Measurements from ENCODE around the gene DNAJC22.

Gene DNAJC22

GRCh38 chr12:49345051-49345824 is 1.4 kb upstream of the DNAJC22 start:
- Histone ChIP-seq H3K9me3 (ENCODE audit: severe bottlenecking) (no peaks in the 10 kb centered on the region), H3K36me3 (ENCODE audit: low read depth) (no peaks in the 10 kb centered on the region), H3K4me1 (ENCODE audit: insufficient read depth, poor library complexity, severe bottlenecking) (peaks cover 13% of the 10 kb centered on the region), H3K27ac (ENCODE audit: poor library complexity, severe bottlenecking) (no peak overlapping the region), H3K27me3 (ENCODE audit: insufficient read depth, poor library complexity, severe bottlenecking) (peaks cover 55% of the 10 kb centered on the region), H3K4me3 (ENCODE audit: severe bottlenecking) (peak overlapping the region; percentile 12)
- DNase-seq (ENCODE audit: low spot score) (peak; percentile 52), ATAC-seq (ENCODE audit: low read depth) (peak; percentile 16)
- no peak for TF ChIP-seq CTCF (IDR thresholded peaks at IDR 0.05; ENCODE audit: poor library complexity, severe bottlenecking)

GRCh38 chr12:49345825-49346658 is 646 bp upstream of the DNAJC22 start:
- no peaks in the 10 kb centered on the region for H3K9me3 ChIP-seq (ENCODE audit: severe bottlenecking)
- ATAC-seq (ENCODE audit: low read depth), result no peak; the same call in 2 of the 3 replicates
- no peak for TF ChIP-seq CTCF (IDR thresholded peaks at IDR 0.05; ENCODE audit: poor library complexity, severe bottlenecking)
- no peak overlapping the region for H3K27ac ChIP-seq (ENCODE audit: poor library complexity, severe bottlenecking)
- no peaks in the 10 kb centered on the region for H3K36me3 ChIP-seq (ENCODE audit: low read depth)
- peaks cover 13% of the 10 kb centered on the region for H3K4me1 ChIP-seq (ENCODE audit: insufficient read depth, poor library complexity, severe bottlenecking)
- H3K4me3 ChIP-seq (ENCODE audit: severe bottlenecking), result peak overlapping the region; percentile 12
- no peak for DNase-seq (ENCODE audit: low spot score)
- peaks cover 55% of the 10 kb centered on the region for H3K27me3 ChIP-seq (ENCODE audit: insufficient read depth, poor library complexity, severe bottlenecking)

DNA sequence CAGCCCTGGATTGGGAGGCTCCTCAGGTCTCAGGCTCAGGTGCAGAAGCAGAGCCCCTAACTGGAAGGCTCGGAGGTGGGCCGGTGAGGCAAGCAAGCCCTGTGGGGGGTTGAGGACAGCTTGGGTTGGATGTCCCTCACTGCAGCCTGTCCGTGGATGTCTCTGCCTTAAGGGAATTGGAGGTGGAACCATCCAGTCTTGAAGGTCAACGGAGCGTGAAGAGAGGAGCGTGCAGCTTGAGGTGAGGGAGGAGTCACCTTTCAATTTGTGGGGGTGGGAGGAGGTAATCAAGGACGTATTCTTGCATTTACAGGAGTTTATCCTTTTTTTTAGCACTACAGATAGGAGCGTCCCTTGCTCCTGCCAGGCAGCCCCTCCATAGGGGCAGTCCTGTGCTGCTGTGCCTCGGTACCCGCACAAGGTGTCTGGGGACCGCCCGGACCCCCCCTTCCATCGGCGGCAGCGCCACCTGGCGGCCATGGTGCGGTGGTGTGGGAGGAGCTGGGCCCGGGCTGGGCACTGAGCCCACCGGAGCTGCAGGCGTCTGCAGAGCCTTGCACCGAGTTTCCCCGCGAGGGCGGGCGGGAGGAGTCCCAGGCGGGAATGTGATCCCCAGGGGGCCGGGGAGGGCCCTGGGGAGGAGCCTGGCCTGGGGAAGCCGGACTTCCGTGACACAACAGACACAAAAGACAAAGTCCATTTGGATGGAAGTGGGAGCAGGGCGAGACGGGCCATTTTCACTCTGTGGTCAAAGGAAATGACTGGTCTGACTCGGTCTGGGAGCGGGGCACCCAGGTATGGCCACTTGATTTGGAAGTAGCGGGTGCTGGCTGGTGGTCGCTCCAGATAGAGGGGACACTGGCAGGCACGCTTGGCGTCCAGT is 864 bp downstream of the DNAJC22 start:
- Histone ChIP-seq H3K36me3 (ENCODE audit: low read depth) (no peaks in the 10 kb centered on the region), H3K27ac (ENCODE audit: poor library complexity, severe bottlenecking) (no peak overlapping the region), H3K27me3 (ENCODE audit: insufficient read depth, poor library complexity, severe bottlenecking) (peaks cover 49% of the 10 kb centered on the region), H3K9me3 (ENCODE audit: severe bottlenecking) (no peaks in the 10 kb centered on the region), H3K4me1 (ENCODE audit: insufficient read depth, poor library complexity, severe bottlenecking) (peaks cover 13% of the 10 kb centered on the region), H3K4me3 (ENCODE audit: severe bottlenecking) (peak overlapping the region; percentile 4)
- DNase-seq (ENCODE audit: low spot score) (peak; percentile 63), ATAC-seq (ENCODE audit: low read depth) (peak; percentile 79)
- peak; percentile 96 for TF ChIP-seq CTCF (IDR thresholded peaks at IDR 0.05; ENCODE audit: poor library complexity, severe bottlenecking)

GRCh38 chr12:49348781-49349180 is 2.1 kb downstream of the DNAJC22 start:
- no peak overlapping the region for H3K4me3 ChIP-seq (ENCODE audit: severe bottlenecking)
- no peaks in the 10 kb centered on the region for H3K9me3 ChIP-seq (ENCODE audit: severe bottlenecking)
- no peaks in the 10 kb centered on the region for H3K36me3 ChIP-seq (ENCODE audit: low read depth)
- no peak for DNase-seq (ENCODE audit: low spot score)
- H3K27me3 ChIP-seq (ENCODE audit: insufficient read depth, poor library complexity, severe bottlenecking), result peaks cover 36% of the 10 kb centered on the region
- TF ChIP-seq CTCF (IDR thresholded peaks at IDR 0.05; ENCODE audit: poor library complexity, severe bottlenecking), result no peak
- peaks cover 13% of the 10 kb centered on the region for H3K4me1 ChIP-seq (ENCODE audit: insufficient read depth, poor library complexity, severe bottlenecking)
- no peak for ATAC-seq (ENCODE audit: low read depth)
- no peak overlapping the region for H3K27ac ChIP-seq (ENCODE audit: poor library complexity, severe bottlenecking)
